HG02938 (cell line): Measurements from ENCODE around the gene VWA5B1.
"Not testable (repeated sequence)": the region's sequence is repeated elsewhere in the genome, so short reads cannot be mapped to it uniquely, and the experiment has no call there.

Experiments
- ATAC-seq: cut with Tn5 transposase; IDR thresholded peaks from one replicate; pipeline ENCODE4 v1.9.1; 2021; ENCODE audit warnings: mild to moderate bottlenecking, moderate library complexity; ENCODE audit not compliant: unreplicated experiment

The VWA5B1 gene

DNA sequence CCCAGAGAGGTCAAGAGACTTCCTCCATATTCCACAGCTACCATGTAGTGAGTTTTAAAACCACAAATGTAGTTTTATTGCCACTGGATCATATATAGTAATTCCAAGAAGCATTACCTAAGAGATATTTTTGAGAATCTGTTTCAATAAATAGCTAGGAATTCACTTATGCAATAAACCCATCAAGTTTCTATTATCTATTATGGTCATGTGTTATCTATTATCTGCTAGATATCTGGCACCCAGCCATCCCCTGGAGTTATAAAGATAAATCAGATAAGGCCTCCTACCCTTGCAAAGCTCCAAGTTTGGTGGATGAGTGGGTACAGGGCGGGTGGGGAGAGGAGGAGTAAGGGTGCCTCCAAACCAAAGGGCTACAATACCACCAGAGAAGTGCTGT, 10.3 kb upstream of the VWA5B1 start:
- no peak for ATAC-seq

DNA sequence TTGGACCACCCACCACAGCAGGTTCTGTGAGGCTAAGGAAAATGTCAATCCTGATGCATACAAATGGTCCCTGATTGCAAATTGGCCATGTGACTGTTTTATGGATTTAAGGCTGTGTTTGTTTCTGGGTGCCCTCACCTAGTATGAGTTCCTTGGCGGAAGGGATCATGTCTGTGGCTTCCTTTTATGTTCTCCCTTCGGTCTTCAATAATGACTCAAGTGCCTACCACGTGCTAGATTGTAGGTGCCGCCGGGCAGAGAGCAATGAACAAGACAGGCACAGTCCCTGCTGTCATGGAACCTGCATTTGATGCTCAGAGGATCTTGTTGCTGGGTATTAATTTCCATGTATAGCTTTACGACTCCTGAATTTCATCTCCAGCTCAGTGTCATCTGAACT, 9.8 kb upstream of the VWA5B1 start:
- no peak for ATAC-seq

DNA sequence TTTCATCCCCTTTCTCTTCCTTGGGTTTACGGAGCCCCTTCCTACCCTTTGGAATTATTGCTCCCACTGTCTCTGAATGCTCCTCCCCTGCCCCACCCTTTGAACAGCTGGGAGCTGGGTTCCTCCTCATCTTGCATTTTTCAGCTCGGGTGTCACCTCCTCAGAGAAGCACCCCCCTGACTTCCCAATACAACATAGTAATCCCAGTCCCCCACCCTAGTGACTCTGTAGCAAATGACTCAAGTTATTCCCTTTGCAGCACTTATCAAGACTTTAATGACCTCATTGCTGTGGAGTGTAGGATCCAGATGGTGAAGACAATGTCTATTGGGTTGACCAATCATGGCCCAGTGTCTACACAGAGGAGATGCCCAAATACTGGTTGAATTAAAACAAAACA, 8.9 kb upstream of the VWA5B1 start:
- ATAC-seq: no peak

DNA sequence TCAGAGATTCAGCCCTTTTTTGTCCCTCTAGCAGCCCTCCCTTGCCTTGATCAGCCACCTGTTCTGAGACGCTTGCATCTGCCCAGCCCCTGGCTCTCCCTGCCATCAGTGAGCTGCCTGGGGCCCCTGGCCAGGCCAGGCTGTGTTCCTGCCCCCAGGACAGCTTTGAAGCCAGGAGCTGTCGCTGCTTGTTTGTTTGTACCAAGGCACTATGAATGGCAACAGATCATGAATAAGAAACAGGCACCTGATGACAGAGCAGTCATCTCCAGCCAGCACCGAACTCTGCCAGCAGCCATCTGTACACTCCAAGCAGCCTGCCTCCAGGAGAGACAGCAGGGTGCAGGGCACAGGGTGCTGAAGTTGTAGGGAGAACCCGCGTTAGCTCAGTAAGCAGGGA, 8.1 kb upstream of the VWA5B1 start:
- no peak for ATAC-seq

DNA sequence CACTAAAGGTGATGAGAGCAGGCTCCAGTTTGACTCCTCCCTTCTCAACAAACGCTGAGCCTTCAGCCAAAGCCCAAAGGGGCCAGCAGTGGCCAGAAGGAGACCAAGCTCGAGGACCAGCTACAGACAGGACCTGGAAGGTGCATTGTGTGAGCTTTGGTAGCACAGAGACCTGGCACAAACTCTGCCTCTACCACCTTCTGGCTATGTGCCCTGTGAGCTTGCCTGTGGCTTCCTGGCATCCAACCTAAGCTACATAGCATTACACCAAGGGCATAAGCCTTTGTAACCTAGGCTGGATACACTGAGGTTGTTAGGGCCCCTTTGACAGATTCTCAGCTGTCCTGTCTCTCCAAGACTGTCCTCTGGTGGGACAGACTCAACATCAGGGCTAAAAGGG, 6.6 kb upstream of the VWA5B1 start:
- ATAC-seq: no peak

DNA sequence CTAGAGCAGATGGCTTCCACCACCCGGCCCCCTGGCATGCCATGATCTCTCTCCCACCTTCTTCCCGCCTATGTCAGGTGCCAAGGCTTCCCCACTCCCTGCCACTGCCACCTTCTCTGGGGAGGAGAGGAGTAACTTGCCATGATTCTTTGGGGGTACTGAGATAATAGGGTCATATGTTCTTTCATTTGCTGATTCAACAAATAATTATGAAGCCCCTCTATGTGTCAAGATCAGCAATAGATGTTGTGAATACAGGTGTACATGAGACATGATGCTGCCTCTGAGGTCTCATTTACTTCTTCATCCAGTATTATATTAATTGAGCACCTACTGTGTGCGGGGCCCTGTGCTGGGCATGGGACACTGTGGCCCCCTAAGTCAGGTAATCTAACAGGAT, 6.0 kb upstream of the VWA5B1 start:
- ATAC-seq: no peak

DNA sequence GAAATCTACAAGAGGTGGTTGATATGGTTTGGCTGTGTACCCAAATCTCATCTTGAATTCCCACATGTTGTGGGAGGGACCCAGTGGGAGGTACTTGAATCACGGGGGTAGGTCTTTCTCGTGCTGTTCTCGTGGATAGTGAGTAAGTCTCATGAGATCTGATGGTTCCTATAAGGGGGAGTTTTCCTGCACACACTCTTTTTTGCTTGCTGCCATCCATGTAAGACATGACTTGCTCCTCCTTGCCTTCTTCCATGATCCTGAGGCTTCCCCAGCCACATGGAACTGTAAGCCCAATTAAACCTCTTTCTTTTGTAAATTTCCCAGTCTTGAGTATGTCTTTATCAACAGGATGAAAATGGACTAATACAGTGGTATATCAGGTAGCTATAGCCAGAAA, 5.2 kb upstream of the VWA5B1 start:
- ATAC-seq: no peak

DNA sequence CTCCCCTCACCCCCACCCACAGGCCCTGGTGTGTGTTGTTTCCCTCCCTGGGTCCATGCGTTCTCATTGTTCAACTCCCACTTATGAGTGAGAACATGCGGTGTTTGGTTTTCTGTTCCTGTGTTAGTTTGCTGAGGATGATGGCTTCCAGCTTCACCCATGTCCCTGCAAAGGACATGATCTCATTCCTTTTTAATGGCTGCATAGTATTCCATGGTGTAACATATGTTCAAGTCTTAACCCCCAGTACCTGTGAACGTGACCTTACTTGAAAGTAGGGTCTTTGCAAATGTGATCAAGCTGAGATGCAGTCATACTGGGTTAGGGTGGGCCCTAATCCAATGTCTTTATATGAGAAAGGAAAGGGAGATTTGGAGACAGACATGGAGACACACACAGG, 3.0 kb upstream of the VWA5B1 start:
- not testable (repeated sequence) for ATAC-seq

DNA sequence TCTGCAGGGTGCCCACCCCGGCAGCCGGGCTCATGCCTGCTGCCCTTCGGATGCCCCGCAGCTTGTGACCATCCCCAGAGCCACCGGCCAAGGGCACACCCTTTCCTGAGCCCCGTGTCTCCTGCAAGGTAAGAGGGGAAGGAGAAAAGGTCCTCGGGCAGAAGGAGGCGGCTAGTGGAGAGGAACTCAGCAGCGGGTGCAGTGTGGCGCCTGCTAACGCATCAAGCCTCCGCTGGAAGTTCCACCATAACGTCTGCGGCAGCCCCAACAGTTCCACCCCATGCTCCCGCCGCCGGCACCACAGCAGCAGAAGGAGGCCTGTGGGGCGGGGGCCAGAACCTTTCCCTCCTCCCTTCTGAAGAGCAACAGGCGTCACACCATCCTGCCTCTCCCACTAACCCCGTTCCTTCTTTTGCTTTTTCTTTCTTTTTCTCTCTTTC, 990 bp downstream of the VWA5B1 start:
- no peak for ATAC-seq

DNA sequence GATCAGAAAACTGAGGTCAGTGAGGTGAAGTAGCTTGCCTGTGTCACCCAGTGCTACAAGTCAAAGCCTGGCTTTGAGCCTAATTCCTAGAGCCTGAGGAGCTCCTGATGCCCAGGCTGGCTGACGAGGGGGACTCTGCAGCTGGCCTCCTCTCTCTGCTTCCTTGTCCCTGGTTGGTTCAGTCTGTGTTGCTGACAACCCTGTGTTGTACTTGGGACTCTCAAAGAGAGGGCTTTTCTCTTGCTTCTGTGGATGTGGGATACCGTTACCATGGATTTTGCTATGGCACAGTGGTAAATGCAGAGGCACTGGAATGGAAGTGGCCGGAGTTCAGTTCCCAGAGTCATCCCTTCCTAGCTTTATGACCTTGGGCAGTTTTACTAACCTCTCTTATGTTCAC, 8.0 kb downstream of the VWA5B1 start:
- no peak for ATAC-seq

DNA sequence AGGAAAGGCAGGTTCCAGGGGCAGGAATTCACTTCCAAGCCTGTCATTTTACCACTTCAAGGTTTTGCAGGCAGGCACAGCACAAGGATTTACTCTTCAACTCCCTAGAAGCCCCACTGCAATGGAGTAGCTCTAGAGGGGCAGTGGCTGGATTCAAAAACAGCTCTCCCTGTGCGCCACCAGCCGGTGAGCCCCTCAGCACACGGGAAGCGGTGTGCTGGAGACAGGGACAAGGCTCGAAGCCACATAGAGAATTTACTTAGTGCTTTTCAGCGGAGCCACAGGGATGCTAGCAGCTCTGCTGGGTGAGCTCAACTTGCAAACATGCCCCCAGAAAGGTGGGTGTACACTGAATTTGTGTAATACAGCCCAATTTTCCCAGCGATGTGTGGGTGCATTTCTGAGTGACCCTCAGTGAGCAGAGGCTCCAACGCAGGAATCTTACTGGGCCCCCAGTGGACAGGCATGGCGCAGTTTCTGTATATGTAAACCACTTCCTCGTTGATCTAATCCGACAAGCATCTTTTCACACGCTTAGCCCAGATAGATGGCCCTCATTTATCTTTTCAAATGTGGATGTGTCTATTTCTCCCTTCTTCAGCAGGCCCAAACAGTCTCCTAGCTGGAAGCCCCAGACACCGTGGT, 10.9 kb downstream of the VWA5B1 start:
- ATAC-seq: no peak

DNA sequence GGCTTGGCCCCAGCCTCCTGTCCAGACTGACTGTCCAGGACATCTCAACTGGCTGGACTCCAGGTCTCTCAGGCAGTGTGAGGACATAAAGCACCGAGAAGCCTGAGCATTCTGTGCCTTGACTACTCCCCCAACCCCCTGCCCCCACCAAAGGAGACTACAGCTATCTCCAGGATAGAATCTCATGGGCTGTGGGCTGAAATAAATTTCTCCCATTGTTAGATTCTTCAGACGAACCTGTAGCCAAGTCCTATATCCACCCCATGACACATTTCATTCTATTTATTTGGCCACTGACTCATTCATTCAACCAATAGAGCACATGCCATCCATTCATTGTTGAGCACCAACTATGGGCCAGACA, 11.4 kb downstream of the VWA5B1 start:
- no peak for ATAC-seq

DNA sequence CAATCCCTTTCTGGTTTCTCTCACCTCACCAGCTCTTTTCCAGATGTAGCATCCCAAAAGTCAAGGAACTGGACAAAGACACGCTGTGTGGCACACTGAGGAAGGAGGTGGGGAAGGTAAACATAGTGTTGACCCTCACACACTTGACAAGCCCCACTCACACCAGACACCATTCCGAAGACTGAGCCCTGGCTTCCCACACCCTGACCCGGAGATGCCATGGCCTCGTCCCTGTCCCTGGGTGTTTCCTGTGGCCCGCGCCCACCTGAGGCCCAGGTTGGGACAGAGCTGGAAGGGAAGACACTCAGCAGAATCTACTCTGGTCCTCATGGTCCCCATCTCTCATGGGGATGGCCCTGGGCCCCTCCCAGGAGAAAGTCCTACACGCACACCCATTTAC, 16.4 kb downstream of the VWA5B1 start:
- no peak for ATAC-seq

DNA sequence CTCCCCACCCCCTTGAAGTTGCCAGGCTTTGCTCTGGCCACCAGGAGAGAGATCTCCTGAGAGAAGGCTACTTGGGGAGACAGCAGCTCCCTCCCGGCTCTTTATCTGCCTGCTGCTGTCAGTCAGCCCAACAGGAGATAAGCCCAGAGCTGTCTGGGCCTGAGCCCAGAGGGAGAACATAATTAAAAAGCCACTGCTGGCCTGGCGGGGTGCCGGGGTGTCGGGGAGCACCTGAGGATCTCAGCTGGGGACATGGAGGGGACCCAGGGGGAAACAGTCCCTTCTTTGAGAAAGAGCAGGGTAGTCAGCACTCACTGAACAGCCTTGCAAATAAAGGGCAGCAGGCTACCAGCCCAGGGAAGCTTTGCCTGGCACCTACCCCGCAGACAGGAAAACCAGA, 17.9 kb downstream of the VWA5B1 start:
- ATAC-seq: no peak

DNA sequence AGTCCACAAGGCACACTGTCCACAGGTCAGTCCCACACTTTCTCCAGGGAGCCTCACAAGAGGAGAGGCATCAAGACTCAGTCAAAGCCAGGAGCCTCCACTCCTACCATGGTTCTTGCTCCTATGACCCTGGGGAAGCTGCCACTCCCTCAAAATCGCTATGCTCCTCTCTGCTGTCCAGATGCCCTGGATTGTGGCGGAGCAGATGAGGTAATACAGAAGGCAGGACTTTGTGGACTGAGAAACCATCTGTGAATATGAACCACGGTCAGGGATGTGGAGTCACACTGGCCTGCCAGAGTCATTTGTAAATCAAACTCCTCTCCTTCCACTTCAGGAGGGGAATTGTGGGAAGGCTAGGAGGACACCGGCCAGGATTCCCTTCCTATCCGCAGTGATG, 20.6 kb downstream of the VWA5B1 start:
- ATAC-seq: no peak

DNA sequence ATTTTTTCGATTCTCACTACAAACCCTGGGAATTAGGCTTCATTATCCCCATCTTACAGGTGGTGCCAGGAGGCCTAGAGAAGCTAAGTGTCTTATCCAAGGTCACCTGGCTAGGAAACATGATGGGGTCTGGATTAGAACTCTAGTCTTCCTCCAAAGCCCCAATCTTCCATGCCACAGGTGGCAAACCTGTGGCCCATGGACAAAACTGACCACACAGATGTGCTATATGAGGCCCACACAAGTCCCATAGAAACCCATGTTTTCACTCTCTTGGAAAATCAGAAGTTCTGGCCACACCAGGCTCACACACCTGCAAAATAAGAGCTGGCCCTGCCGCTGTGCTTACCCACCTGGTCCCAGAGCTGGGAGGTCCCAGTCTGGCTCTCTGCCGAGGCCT, 21.6 kb downstream of the VWA5B1 start:
- no peak for ATAC-seq

DNA sequence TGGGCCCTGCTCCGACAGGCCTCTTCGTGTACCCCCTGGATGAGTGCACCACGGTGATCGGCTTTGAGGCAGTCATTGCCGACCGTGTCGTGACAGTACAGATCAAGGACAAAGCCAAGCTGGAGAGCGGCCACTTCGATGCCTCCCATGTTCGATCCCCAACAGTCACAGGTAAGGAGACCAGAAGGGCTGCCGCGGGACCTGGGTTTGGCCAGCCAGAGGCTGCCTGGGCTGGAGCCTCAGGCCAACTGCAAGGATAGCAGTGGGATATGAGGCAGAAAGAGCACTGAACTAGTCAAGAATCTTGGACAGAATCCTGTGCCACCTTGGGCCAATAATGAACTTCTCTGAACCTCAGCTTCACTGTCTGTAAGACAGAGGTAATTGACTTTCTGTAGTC, 22.1 kb downstream of the VWA5B1 start:
- no peak for ATAC-seq

DNA sequence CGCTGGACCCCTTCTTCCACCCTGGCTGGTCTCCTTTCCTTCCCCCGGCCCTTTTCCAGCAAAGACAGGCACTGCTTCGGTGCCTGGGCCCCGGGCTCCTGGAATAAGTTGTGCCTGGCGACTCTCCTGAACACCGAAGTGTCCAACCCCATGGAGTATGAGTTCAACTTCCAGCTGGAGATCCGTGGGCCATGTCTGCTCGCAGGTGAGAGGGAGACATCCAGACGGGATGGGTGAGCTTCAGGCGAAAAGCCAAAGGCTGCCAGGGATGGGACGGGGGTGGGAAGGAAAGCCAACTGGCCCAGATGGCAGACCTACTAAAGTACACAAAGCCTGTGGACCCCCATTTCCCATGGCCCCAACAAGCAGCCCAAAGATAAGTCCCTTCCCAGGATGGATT, 26.8 kb downstream of the VWA5B1 start:
- no peak for ATAC-seq

DNA sequence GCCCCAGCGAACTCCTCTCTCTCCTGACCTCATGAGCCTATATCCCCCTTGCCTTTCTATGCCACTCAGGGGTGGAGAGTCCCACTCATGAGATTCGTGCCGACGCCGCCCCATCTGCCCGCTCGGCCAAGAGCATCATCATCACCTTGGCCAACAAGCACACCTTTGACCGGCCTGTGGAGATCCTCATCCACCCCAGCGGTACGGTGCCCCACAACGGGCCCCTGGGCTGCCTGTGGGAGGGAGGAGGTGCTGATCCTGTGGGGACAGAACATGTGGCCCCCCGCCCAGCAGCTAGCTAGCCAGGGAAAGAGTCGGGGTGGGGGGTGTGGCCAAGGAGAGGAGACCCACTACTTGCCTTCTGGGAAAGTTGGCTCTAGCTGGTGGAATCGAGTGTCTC, 27.8 kb downstream of the VWA5B1 start:
- ATAC-seq: no peak

DNA sequence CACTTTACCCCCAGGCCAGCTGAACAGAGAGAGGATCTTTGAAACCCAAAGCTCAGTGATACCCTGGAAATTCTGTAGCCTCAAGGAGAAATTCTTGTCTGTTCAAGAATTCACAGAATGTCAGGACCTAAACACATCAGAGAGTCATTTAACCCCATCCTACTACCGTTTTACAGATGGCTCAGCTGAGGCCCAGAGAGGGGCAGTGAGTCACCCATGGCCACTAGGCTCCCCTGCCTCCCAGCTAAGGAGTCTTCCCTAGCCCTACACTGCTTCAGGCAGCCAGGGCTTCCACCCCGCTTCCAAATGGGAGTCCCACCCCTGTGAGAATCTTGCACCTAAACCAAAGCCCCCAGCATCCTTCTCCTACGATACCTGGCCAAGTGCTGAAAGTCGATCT, 28.3 kb downstream of the VWA5B1 start:
- no peak for ATAC-seq

DNA sequence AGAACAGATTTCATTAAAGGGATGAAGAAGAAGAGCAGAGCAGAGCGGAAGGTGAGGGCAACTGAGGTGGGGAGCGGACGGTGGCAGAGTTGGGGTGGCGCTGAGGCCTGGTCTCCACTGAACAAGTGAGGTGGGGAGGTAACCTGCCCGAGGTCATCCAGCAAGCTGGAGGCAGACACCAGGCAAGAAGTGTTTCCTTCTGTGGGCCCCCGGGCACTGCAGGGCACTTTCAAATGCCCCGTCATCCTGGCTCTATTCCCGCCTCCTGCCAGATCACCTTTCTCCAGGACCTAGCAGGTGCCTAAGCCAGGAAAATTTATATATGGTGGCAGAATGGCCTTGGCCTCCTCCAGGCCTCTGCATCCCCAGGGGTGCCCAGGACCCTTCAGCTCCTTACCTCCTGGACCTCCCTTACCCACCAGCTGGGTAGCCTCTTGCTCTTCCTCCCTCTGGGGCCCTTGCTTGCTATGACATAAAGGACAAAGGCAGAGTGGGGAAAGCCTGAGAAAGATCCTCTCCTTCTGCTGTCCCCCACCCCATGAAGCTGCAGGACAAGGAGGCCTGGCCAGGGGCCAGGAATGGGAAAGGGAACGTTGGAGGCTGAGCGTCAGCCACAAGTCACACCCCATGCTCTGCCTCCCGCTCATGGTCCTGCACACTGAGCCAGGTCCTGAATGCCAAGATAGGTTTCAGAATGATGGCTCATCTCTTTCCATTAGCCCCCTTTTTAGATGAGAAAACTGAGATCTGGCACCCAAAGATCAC, 29.0 kb downstream of the VWA5B1 start:
- ATAC-seq: no peak

DNA sequence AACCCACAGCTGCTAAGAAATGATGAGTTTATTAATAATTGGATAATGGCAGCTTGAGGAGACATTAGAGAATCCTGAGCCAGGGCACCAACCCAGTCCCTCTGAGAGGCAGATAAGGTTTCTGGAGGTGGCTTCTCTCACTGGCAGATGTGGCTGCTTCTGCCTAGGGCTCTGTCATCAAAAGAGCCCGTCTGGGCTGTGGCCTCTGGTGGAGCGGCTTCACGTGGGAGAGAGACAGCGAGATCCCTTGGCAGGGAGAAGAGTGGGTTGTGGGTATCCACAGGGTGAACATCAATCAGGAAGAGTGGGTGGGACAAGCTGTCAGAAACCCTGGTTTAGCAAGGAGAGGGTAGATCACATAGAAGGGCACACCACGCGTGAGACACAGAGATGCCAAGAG, 30.0 kb downstream of the VWA5B1 start:
- no peak for ATAC-seq

DNA sequence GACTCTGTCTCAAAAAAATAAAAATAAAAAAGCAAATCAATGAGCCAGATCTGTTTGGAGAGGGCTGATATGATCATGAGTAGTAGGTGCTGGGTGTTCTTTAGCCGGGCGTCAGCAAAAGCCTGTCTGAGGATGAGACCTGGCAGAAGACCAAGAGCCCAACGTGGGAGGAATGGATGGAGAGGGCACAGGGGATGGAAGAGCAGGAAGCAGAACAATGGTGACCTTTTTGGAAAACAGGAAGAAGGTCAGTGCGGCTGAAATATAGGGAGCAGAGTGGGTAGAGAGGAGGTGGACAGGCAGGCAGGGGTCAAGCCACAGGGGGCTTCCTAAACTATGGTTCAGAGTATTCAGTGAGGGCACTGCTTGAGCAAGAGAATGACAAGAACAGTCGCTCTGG, 30.9 kb downstream of the VWA5B1 start:
- ATAC-seq: no peak
